Peyer's patch (tissue), 4 donors: ENCODE measurements around the gene TUBAL3.

ENCODE experiments used
- POLR2A ChIP-seq, 2 donors: fragments of 450-650 bp; IDR thresholded peaks; one replicate each; pipeline ENCODE4 v1.5.1; 2017; ENCODE audit warnings: antibody characterized with exemption in 2 of 2, mild to moderate bottlenecking in 2 of 2, moderate library complexity in 2 of 2
- TF ChIP-seq, protein P1 (sequence below), 6 experiments: fragments of 450-650 bp in 4 of 6; fragments of 200-600 bp in 2 of 6; sonication (generic) in 1 of 6; IDR thresholded peaks; one replicate each; pipeline ENCODE4 v1.5.1; 2017 to 2019; ENCODE audit warnings: antibody characterized with exemption in 6 of 6, mild to moderate bottlenecking in 3 of 6, moderate library complexity in 1 of 6

DNA sequence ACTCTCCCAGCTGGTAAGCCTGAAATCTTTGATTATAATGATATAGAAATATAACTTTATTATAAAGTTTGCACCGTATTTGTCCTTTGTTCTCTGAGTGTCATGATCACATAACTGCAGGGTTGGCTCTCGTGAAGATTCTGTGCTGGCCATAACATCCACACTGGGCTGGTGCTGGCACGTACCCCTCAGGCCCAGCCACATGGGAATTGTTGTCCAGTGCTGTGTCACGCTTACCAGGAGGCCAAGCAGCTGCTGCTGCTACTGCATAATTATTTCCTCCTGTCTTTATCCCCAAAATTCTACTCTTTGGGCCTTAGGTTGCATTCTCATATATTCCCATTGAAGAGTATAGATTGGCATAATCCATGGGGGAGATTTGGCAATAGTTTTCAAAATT is 60.6 kb downstream of the TUBAL3 start:
- TF ChIP-seq POLR2A (IDR thresholded peaks at IDR 0.05): no peak
- TF ChIP-seq, protein P1, sequence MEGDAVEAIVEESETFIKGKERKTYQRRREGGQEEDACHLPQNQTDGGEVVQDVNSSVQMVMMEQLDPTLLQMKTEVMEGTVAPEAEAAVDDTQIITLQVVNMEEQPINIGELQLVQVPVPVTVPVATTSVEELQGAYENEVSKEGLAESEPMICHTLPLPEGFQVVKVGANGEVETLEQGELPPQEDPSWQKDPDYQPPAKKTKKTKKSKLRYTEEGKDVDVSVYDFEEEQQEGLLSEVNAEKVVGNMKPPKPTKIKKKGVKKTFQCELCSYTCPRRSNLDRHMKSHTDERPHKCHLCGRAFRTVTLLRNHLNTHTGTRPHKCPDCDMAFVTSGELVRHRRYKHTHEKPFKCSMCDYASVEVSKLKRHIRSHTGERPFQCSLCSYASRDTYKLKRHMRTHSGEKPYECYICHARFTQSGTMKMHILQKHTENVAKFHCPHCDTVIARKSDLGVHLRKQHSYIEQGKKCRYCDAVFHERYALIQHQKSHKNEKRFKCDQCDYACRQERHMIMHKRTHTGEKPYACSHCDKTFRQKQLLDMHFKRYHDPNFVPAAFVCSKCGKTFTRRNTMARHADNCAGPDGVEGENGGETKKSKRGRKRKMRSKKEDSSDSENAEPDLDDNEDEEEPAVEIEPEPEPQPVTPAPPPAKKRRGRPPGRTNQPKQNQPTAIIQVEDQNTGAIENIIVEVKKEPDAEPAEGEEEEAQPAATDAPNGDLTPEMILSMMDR (IDR thresholded peaks at IDR 0.05): no peak
